Stimulated activated CD4-positive, alpha-beta T cell treated with anti-CD3 and anti-CD28 coated beads, Interleukin-1b, Interleukin-23, amount 100 ng/mL, for 4 hours (primary cell): ENCODE data around the gene EIF6.
A peak's percentile ranks its signal among the peaks of the same experiment; 100 is the strongest.
"Not testable (repeated sequence)": the region's sequence is repeated elsewhere in the genome, so short reads cannot be mapped to it uniquely, and the experiment has no call there.

ENCODE experiments used
- DNase-seq, 2 donors: peaks; one replicate each; pipeline ENCODE4 v3.0.0-alpha.2; 2020; ENCODE audit warnings: low read depth in 2 of 2

Gene EIF6

GRCh38 chr20:35279533-35280174 lies 4.9 kb downstream of the EIF6 start:
- no peak for DNase-seq

GRCh38 chr20:35279040-35279439 lies 5.5 kb downstream of the EIF6 start:
- DNase-seq, result no peak

DNA sequence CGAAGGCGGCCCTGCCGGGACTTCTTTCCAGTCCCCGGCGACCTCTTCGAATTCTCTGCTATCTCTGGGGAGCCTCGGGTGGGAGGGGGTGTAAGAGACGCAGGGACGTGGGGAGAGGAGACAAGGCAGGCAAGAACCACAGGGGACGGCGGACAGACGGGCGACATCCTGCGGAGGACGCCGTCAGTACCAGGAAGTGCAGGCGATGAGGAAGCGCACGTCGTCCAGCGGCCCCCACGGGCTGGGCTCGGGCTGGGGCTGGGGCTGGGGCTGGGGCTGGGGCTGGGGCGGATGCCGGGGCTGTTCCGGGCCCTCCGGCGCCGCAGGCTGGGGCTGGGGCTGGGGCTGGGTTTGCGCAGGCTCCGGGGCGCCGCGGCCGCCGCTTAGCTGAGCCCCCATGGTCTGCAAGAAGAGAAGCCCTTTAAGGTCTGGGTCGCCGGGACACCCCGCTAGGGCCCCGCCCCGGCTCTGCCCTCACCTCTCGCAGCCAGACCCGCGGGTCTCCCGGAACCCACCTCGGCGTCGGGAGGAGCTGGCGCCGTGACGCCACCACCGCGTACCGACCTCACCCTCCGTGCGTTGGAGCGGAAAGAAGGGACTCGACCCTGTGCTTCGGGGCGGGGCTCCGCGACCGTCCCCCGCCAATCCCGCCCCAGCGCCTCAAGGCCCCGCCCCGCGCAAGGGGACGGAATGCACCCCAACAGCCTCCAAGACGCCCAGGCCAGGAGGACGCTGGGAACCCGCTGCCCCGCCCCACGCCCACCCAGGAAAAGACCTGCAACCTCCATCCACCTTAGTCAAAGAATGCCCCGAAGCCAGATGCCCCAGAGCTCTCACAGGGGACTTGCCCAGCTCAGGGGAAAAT lies 6.8 kb downstream of the EIF6 start, which contains the start of gene MMP24OS:
Gene MMP24OS, minus strand, starts transcription at position 592 of the 865 bp plus-strand sequence. Its CDS starts 193 bp downstream, at position 399.
- peak; percentile 78 to 85 for DNase-seq

DNA sequence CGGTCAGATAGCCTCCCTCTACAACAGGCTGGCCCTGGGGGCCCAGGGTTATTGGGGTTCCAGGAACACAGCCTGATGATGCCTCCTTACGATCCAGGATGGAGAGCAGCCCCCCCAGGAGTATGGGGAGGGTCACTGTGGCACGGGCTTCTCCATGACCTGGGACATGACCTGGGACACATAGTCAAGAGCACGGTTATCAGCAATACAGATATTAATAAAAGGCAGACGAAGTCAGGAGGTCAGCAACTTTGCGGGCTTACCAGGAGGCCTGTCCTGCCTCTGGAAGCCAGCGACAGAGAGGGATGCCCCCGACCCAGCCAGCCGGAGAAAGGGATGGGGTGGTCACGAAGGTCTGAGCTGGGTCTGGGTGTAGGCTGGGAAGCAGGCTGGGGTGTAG lies 7.4 kb downstream of the EIF6 start:
- DNase-seq, result no peak

- no peak for DNase-seq
Measured at GRCh38 chr20:35276408-35276807, 8.2 kb downstream of the EIF6 start.

GRCh38 chr20:35275741-35276251 lies 8.8 kb downstream of the EIF6 start:
- no peak for DNase-seq

GRCh38 chr20:35274172-35275092 lies 10.1 kb downstream of the EIF6 start:
- no peak for DNase-seq

DNA sequence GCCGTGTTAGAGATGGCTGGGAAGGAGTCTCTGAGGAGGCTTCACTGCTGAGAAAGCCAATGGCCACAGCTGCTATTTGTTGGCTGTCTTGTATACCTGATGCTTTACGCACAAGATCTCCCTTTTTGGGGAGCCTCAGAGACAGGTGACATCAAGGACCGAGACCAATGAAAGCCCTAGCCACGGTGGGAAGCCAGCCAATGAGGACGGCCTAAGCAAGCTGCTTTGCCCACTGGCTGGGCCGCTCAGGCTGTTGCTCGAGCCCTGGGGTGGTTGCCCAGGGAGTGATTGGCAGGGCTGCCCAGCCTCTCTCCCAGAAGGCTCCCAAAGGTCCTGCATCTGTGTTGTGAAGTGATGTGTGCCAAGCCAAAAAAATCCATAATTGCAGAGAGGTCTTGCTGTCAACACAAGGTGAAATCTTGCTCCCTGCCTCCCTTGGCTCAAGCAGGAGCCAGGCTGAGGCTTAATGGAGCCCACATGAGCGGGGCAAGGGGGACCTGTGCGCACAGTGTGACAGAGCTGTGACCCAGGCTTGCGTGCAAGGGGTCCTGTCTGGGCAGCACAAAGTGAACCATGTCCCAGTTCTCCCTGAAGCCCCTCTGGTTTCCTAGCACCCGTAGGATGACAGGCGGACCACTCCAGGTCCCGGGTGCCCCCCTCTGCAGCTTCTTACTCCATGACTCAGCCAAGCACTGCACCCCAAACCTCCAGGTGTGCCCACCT lies 11.0 kb downstream of the EIF6 start:
- DNase-seq, result no peak

- no peak for DNase-seq
Measured at GRCh38 chr20:35271904-35272303, 12.7 kb downstream of the EIF6 start.

DNA sequence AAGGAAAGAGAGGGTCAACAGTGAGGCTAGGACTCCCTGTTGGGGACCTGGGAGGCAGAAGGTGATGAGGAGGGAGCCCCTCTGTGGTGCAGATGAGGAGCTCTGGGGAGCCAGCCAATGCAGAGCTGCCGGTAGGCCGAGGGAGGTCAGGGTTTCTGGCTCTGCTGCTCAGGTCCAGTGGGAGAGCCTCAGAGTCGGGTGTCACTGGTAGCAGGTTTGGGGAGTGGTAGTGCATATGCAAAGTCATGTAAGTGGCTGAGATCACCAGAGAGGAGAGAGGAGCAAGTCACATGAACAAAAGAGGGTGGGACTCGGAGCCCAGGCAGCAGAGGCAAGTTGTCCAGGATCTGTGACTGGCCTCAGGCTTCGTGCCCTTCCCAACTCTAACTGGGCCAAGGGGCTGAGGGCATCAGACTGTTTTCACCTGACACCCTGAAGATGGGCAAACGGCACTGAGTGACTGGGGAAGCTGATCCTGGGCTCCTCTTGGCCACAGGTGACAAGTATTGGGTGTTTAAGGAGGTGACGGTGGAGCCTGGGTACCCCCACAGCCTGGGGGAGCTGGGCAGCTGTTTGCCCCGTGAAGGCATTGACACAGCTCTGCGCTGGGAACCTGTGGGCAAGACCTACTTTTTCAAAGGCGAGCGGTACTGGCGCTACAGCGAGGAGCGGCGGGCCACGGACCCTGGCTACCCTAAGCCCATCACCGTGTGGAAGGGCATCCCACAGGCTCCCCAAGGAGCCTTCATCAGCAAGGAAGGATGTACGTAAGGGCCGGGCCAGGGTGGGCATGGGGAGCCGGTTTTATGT lies 13.3 kb downstream of the EIF6 start:
- DNase-seq, result no peak

- DNase-seq, result no peak
Measured at GRCh38 chr20:35270021-35270902, 14.3 kb downstream of the EIF6 start.

DNA sequence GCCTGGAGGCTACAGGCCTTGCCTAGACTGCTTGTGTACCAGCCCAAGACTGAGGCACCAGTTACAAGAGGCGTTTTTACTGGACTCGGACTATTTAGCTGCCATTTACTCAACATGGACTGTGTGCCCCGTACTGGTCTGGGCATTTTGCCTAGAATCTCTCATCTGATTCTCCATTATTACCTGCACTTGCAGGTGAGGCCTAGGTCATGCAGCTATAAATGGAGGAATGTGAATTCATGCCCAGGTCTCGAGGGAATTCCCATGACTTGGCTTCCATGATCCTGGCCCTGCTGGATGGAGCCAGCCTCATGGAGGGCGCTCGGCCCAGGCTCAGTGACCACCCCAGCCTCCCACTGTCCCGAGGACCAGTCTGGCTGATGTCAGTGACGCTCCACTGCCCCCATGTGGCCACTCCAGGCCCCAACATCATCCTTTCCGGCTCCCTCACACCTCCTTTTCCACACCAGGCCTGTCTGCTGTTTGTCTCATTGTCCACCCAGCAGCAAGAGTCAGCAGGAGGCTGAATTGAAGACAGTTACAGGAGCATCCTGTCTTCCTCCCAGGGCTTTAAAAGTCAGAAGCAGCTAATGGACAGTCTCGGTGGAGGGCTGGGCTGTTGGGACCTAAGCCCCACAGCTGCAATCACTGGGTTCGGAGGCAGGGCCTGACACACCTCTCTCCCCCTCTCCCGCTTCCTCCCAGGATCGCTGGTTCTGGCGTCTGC lies 15.4 kb downstream of the EIF6 start:
- DNase-seq, result peak in 1 of 2 donors; percentile 32

GRCh38 chr20:35267092-35267491 lies 17.5 kb downstream of the EIF6 start:
- no peak for DNase-seq

DNA sequence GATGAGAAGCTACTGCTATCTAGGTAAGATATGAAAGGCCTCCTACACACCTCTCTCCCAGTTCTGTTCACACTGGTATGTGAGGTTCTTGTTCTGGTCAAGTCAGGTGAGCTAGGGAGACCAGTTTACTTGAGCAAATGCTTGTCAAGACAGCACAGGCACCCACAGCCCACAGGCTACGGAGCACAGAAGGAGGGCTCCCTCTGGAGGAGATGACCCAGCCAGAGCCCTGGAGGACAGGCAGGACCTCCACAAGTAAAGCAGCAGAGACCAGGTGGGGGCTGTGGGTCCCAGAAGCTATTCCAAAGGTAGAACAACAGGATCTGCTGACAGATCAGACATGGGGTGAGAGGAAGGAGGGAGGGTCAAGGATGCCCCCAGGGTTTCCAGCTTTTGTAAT lies 19.8 kb downstream of the EIF6 start:
- no peak for DNase-seq

- DNase-seq, result no peak
Measured at GRCh38 chr20:35263532-35264341, 20.8 kb downstream of the EIF6 start.

- DNase-seq, result not testable (repeated sequence)
Measured at GRCh38 chr20:35262731-35263531, 21.6 kb downstream of the EIF6 start.

DNA sequence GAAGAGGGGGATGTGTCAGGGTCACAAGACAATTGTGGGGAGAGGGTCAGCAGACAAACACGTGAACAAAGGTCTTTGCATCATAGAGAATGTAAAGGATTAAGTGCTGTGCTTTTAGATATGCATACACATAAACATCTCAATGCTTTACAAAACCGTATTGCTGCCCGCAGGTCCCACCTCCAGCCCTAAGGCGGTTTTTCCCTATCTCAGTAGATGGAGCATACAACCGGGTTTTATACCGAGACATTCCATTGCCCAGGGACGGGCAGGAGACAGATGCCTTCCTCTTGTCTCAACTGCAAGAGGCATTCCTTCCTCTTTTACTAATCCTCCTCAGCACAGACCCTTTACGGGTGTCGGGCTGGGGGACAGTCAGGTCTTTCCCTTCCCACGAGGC lies 22.3 kb downstream of the EIF6 start:
- DNase-seq, result not testable (repeated sequence)
